ENCODE measurements around the gene ZNF532.

Gene ZNF532

DNA sequence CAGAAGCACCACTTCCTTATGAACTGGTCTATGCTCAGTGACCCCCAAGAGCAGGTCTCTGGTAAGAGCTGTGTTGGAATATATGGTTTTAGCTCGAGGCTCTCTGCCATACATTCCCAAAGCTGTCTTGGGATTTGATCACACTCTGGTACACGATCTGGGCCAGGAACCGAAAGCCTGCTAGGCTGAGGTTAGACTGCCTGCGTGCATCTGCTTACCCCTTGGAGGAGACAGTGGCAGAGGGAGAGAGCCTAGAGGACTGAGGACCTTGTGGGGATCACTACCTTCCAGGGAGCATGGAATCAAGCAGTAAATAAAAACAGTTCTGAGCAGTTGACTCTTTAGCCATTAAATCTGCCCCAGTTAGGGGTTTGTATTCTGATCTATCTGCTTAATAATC is 63.7 kb downstream of the ZNF532 start:
- in situ Hi-C loops (cut with HindIII; ENCODE audit: low sequenced_read_pairs), result no loop called here
- DNase-seq (ENCODE audit: low read depth), result no peak
- H3K4me3 ChIP-seq (ENCODE audit: low read depth, low read length), result no peak overlapping the region
- TF ChIP-seq, protein P1, sequence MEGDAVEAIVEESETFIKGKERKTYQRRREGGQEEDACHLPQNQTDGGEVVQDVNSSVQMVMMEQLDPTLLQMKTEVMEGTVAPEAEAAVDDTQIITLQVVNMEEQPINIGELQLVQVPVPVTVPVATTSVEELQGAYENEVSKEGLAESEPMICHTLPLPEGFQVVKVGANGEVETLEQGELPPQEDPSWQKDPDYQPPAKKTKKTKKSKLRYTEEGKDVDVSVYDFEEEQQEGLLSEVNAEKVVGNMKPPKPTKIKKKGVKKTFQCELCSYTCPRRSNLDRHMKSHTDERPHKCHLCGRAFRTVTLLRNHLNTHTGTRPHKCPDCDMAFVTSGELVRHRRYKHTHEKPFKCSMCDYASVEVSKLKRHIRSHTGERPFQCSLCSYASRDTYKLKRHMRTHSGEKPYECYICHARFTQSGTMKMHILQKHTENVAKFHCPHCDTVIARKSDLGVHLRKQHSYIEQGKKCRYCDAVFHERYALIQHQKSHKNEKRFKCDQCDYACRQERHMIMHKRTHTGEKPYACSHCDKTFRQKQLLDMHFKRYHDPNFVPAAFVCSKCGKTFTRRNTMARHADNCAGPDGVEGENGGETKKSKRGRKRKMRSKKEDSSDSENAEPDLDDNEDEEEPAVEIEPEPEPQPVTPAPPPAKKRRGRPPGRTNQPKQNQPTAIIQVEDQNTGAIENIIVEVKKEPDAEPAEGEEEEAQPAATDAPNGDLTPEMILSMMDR (IDR thresholded peaks at IDR 0.05; ENCODE audit: low read depth, low read length, missing control alignments), result no peak

DNA sequence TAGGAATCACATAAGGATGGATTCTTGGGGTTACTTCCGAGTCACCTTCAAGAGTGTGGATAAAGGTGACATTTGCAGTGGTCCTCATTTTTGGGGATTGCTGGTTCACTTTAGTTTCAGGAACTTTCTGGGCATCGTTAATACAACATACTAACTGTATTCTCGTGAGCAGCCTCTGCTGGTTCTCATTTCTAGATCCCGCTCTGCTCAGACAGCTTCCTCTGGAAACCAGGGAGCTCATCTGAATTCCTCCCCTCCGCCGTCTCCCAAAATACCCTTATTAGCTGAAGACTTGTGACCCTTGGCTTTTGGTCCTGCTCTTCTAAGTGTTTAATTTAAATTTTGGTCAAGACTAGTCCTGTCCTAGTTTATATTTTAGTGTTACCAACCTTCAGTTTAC is 64.5 kb downstream of the ZNF532 start:
- DNase-seq (ENCODE audit: low read depth), result no peak
- in situ Hi-C loops (cut with HindIII; ENCODE audit: low sequenced_read_pairs), result no loop called here
- no peak overlapping the region for H3K4me3 ChIP-seq (ENCODE audit: low read depth, low read length)
- TF ChIP-seq, protein P1 (IDR thresholded peaks at IDR 0.05; ENCODE audit: low read depth, low read length, missing control alignments), result no peak

DNA sequence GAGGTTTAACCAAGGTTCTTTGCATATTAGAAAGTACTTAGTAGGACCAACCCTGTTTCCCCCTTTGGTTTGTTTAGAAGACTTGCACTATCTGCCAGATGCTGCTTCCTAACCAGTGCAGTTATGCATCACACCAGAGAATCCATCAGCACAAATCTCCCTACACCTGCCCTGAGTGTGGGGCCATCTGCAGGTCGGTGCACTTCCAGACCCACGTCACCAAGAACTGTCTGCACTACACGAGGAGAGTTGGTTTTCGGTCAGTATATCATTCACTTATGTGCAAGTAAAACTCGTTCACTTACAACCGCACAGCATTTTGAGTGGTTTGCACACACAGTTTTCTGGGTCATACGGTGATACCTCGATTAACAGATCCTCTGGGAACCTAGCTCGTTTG is 69.7 kb downstream of the ZNF532 start:
- TF ChIP-seq, protein P1 (IDR thresholded peaks at IDR 0.05; ENCODE audit: low read depth, low read length, missing control alignments), result no peak
- in situ Hi-C loops (cut with HindIII; ENCODE audit: low sequenced_read_pairs), result loop anchor here (5.0 kb wide), 1 partner anchor 52 kb away; no protein-coding TSS in a partner anchor
- no peak for DNase-seq (ENCODE audit: low read depth)
- H3K4me3 ChIP-seq (ENCODE audit: low read depth, low read length), result no peak overlapping the region

DNA sequence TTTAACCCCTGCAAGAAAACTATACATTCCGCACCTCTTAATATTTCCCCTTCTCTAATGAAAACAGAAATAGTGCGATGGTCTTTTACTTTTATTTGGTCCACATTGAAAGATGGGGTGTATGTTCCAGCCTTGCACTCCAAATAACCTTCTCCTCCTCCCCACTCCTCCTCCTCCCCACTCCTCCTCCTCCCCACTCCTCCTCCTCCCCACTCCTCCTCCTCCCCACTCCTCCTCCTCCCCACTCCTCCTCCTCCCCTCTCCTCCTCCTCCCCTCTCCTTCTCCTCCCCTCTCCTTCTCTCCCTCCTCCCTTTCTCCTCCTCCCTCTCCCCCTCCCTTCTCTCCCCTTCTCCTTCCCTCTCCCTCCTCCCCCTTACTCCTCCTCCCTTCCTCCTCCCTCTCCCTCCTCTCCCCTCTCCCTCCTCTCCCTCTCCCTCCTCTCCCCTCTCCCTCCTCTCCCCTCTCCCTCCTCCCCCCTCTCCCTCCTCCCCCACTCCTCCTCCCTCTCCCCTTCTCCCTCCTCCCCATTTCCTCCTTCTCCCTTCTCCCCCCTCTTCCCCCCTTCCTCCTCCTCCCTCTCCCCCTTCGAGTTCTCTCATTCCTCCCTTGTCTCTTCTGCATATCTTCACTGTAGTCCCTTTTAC is 70.4 kb downstream of the ZNF532 start:
- in situ Hi-C loops (cut with HindIII; ENCODE audit: low sequenced_read_pairs), result loop anchor here (5.0 kb wide), 1 partner anchor 53 kb away; no protein-coding TSS in a partner anchor
- DNase-seq (ENCODE audit: low read depth), result no peak
- no peak overlapping the region for H3K4me3 ChIP-seq (ENCODE audit: low read depth, low read length)
- TF ChIP-seq, protein P1 (IDR thresholded peaks at IDR 0.05; ENCODE audit: low read depth, low read length, missing control alignments), result no peak

DNA sequence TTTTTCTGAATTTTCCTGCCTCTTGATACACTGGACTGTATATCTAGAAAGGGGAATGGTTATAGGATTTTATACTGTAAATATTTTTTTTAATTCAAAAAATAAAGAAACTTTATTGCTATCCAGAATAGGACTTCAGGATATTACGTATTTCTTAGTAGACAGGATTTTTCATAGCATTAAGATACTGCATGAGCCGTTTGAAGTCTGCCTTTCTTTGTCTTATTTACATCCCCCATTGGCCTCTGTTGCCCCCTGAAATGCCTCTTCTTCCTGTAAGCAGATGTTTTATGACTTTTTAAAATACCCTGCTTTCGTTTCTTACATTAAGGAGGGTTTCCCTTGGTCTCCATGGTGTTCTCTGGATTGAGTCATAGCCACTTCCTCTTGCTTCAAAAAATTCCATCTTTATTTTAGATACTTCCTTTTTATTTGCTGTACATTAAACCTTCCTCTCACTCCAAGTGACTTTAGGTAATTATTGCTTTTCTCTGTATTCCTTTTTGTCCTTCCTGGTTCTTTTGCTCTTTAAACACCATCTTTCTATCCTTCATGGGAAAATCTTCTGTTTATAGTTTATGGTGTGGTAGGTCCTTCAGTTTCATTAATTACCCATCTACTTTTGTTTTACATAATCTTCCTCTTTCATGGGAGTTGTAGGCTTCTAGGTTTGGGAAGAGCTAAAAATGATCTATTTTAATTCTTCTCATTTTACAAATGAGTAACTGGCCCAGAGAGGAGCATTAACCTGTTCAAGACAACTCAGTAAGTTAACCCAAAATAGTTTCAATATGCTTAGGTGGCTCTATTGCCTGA is 72.6 kb downstream of the ZNF532 start:
- TF ChIP-seq, protein P1 (IDR thresholded peaks at IDR 0.05; ENCODE audit: low read depth, low read length, missing control alignments), result no peak
- no peak overlapping the region for H3K4me3 ChIP-seq (ENCODE audit: low read depth, low read length)
- DNase-seq (ENCODE audit: low read depth), result peak; percentile 12
- in situ Hi-C loops (cut with HindIII; ENCODE audit: low sequenced_read_pairs), result no loop called here

DNA sequence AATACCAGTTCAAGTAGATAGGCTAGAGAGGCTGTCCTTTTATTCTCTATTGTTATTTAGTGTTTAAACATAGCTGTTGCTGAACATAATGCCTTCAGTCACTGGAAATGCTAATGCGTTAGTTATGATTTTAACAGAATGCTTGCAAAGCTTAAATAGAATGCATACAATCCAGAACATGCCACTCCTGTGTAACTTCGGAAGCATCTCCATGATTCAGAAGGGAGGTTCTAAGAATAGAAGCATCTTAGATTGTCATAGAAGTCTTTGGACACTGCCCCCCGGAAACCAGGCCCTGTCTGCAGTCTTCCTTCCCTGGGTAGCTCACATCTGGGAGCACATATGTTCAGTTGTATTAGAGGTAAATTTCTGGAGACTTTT is 73.2 kb downstream of the ZNF532 start:
- in situ Hi-C loops (cut with HindIII; ENCODE audit: low sequenced_read_pairs), result no loop called here
- H3K4me3 ChIP-seq (ENCODE audit: low read depth, low read length), result no peak overlapping the region

More for the DNA sequence above, 73.2 kb downstream of the ZNF532 start:
- DNase-seq (ENCODE audit: low read depth), result no peak
- TF ChIP-seq, protein P1 (IDR thresholded peaks at IDR 0.05; ENCODE audit: low read depth, low read length, missing control alignments), result no peak
